GM18858 (cell line): ENCODE measurements around the gene VMAC.

Source experiments
- ATAC-seq: cut with Tn5 transposase; IDR thresholded peaks from one replicate; pipeline ENCODE4 v1.9.1; 2021; ENCODE audit not compliant: unreplicated experiment

The VMAC gene

DNA sequence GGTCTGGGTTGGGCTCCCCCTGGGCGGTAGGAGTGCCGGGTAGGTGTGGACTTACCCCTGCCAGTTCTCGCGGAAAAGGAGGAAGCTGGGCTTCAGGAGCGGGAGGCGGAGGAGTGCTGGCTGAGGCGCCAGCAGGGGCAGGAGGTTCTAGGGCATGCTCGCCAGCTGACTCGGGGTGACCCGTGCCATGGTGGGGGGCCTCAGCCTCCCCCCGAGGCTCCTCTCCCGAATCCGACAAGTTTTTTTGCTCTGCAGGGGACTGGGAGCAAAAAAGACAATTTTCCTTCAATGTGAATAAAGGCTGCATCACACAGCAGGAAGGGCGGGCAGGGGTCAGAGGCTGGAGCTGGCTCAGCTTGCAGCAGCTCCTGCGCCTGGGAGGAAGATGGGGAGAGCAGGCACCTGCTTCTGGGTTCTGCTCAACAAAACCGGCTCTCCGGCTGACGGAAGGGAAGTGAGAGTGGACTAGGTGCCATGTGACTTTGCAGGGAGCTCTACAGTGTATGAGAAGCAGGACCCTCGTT is 46.7 kb downstream of the VMAC start:
- ATAC-seq: no peak

DNA sequence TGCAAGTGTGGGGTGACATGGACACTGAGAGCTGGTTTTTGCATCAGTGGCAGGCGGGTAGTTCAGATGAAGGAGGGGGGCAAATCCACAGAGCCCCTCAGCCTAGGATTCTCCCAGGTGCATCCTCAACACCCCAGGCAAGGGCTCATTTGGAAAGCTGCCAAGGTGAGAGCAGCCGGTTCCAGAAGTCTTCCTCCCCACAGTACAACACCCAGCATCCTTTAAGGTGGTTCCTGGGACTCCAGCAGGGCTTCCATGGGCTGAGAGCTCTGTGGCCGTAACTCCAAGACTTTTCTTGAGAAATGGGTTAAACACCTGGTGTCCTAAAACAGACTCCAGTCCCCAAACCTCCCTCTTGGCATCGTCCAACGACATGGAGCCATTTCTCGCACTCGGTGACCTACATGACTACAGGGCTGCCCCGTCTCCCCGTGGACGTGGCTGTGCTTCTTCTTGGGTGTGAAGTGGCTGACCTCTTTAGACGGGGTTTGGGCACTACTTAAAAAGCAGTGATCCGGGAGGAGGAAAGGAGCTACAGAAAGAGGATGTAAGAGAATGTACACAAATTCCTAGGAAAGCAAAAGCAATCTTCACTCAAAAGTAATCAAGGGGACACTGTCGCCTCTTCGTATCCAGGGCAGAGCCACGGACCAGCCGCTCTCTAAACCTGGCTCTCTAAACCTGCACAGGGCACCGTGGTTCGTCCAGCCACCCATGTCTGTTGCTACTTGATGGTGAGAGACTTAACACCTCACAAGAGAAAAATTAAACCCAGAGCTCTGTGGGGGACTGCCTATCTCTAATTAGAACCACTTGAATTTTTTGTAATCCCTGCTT is 47.7 kb downstream of the VMAC start:
- no peak for ATAC-seq

DNA sequence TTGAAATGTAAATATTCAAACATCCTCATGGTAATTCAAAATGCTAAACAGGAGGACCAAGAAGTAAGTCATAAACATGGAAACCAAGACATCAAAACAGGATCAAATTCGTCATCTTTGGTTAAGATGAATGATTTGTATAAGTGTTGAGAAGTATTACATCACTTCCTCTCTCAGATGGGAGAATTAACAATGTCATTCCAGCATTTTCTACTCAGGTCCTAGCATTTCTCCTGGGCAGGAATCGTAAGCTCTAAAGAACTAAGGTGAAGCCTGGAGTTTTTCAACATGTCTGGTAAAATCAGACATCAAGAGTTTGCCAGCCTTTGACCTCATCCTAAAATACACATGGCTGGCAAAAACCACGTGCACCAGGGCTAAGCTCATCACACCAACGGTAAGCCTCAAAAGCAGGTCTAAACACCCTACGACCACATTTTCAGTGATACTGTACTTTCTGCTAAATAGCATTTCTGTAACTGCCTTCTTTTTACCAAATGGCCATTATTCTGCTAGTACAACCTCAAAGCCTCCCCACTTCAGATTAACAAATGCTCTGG is 48.4 kb downstream of the VMAC start:
- no peak for ATAC-seq

DNA sequence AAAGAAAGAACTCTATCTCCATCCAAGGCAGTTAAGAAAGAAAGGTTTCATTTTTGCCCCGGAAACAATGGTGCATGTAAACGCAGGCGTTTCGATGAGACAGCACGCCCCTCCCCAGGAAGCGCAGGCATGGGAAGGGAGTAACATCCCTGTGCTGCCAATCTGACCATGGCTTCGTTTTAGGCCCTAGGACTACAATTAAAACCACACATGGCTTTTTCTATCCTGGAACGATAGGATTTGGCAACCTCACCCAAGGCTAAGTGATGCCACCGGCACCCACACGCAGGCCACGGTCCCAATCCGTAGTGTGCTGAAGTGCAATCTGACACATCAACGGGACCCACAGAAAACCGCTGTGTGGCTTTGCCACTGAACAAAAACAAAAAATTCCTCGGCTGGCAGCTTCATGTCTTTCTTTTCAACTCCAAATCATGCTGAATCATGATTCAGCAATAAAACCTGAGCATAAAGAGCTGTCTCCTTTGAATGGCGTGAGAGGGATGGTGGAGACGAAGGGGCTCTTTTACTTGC is 49.1 kb downstream of the VMAC start:
- ATAC-seq: no peak

DNA sequence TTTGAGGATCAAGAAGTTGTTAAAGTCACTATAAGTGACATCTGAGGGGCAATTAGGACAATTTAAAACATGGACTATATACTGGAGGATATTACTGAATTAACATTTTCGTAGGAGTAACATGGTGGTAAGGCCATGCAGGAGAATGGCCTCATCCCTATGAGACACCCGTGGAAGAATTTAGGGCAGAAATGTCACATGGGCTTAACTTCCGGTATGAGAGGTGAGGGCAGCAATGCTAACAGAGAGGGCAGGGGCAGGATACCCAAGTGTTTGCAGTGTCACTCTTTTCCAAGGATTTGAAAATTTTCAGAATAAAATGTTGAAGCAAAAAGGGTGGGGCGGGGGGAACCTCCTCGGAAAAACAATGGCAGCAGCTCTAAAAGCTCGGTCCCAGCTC is 49.6 kb downstream of the VMAC start:
- ATAC-seq: no peak

DNA sequence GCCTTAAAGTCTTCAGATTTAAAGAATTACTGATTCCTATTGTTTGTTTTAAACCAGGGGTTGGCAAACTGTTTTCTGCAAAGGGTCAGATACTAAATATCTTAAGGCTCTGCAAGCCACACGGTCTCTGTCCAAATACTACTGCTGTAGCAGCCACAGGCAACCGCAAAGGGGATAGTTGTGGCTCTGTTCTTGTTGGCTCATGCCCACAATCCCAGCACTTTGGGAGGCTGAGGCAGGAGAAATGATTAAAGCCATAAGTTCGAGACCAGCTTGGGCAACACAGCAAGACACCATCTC is 50.9 kb downstream of the VMAC start:
- no peak for ATAC-seq

DNA sequence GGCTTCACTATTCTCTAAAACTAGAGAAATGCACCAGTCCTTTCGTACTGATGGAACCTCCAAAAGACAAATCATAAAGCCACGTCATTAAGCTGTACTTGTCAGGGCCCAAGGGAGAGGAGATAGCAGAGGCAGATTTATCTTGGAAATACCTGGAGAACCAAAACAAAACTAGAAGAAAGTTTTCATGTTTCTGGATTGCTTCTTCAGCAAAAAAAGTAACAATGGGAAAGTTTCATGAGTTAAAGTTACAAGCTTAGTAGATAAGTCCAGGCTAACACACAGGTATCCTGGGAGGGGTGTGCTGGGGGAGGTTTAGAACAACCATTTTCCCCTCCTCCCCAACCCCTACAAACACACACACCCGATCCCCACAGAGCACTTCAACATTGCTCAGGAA is 51.7 kb downstream of the VMAC start:
- no peak for ATAC-seq

DNA sequence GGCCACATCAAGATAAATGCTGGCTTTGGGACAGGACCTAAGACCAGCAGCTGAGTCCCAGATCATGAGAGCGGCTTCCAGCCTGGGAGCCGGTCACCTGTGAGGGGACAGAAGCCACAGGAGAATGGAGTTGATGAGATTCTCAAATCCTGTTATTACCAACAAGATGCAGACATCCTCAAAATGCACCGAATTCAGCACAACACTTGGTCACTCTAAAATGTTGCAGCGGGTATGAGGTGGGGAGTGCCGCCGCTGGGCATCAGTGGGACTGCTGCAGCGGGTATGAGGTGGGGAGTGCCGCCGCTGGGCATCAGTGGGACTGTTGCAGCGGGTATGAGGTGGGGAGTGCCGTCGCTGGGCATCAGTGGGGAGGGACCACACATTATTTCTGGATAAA is 52.1 kb downstream of the VMAC start:
- ATAC-seq: no peak

DNA sequence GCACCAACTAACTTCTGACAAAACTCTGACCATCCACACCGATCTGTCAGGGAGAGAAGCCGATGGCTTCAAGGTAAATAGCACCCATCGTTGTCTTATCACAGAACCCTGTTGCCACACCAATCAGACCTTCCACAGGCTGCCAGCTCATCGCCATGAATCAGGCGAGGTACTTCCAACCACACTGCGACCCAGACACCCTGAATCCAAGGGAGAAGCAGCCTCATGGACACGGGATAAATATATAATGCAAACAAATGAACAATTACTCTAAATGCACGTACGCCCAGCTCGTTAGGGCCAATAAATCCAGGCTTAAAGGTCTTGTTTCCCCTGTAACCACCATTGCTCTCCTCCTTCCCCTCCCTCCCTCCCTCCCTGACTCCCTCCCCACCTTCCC is 52.5 kb downstream of the VMAC start:
- no peak for ATAC-seq

DNA sequence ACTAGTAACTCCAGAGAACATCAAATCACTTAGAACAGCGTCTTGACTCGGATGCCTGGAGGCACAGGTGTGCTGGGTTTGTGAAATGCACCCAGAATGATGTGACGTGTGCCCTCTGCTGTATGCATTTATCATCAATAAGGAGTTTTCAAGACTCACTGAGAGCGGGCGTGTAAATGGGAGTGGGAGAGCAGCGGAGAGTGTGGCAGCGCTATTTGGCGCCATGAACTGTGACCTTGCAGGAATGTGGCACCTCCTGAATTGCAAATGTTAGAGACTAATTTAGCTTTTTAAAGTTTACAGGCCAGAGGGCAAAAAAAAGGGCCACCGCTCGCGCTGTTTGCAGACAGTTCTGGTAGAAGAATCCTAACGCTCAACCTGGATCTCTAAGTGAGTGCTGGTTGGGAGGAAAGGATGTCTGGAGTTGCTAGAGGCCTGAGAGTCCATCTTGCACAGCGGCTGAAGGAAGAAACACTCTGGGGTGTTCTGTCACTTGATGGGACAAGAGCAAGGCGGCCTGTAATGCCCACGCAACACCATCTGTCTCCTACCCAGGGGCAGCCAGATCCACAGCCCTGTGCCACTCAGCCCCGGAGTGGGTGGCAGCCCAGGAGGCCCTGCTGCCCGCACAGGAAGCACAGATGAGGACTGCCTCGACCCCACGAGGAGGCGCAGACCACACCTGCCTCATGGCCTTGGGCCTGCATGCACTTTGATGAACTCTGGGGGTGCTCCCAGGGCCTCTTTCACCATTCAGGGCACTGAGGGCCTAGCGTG is 53.6 kb downstream of the VMAC start:
- no peak for ATAC-seq

DNA sequence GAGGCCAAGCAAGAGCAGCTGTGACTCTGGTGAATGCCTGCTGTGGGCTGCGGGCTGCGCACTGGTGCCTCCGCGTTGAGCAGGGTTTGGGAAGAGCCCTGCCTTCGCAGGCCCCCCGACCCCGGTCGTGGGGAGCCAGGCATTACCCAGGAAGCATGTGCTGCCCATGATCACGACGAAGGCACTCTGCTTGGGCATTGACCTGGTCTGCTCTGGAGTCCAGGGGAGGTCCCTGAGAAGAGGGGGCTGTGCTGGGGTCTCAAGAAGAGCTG is 54.1 kb downstream of the VMAC start:
- no peak for ATAC-seq

DNA sequence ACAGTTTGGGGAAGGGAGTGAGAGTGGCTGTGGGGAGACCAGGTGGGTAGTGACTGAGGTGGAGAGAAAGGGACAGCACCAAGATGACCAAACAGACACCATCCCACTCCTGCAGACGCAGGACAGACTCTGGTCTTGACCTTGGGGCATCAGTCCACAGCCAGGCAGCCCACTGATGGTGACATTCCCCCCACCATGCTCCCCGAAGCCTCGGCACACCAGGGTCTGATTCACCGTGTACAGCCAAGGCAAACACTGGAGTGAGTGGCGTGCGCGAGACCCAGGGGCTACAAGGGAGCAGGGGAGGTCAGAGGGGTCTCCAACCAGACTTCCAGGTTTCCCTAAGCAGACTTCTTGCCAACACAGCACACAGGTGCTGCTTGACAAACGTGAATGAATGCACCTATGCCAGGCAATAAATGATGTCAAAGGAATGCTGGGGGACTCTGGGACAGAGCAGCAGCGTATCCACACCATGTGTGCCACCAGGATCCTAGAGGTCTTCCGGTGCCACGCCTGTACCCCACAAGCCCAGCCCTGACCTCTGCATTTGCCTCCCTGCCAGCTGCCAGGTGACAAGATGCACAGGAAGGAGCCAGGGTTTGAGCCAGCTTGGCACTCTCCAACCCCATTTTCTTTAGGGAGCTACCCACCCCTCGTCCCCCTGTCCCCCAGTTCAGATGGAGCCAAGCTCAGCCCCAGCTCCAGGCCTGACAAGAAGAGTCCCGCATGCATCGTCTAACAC is 54.8 kb downstream of the VMAC start:
- ATAC-seq: no peak
